Right renal pelvis (tissue), 4 donors: Measurements from ENCODE around the gene RUNDC3A. TPM values are rescaled to one million over a fixed set of nuclear protein-coding genes. Genes with fewer than 3 reads are reported as not detected.
"Not testable (repeated sequence)": the region's sequence is repeated elsewhere in the genome, so short reads cannot be mapped to it uniquely, and the experiment has no call there.

Experiments
- DNase-seq, 4 donors: peaks; one replicate each; pipeline ENCODE4 v3.0.0-alpha.2; 2013; ENCODE audit warnings: low read depth in 4 of 4, low spot score in 3 of 4, missing footprints in 1 of 4
- polyA plus RNA-seq, 4 donors: library from polyadenylated mRNA; unstranded; fragments of 120-200 nt; gene quantifications; one replicate each; pipeline ENCODE4 v1.2.1, GENCODE V29; 2013; ENCODE audit not compliant: insufficient read length in 4 of 4

RUNDC3A gene
- polyA plus RNA-seq, 4 donors, result 1.9 to 3.1 (median 2.3) TPM

DNA sequence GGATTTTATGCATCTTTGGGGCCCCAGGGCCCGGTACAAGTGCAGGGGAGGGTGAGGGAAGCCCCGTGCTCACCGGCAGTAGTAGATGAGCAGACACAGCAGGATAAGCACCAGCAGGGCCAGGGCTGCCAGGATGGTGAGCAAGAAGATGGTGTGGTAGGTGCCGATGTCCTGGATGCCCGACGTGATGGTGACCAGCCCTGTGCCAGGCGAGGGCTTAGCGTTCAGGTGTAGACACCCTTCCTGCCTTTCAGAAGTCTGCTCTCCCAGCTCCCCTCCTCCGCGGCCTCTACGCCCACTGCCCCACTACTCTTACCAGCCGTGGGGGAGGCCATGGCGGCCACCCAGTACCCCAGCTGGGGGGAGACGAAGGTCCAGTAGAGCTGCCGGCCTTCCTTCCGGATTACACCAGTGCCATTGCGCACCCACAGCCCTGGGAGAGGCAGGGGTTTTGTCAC lies 47.3 kb downstream of the RUNDC3A start:
- no peak for DNase-seq

DNA sequence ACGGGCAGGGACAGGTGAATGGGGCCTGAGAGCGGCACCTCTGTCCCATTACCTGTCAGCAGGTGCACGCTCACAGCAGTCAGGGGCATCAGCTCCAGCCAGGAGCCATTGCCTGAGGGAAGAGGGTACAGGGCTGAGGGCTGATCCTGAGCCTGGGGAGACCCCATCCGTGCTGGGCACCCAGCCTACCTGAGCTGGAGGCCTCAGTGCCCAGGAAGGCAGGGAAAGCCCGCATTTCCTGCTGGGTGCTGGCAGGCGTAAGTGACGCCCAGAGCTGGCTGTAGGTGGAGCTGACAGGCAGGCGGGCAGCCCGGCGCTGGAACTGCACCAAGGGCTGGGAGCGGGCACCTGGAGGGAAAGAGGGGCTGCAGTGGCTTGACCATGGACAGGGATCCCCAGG lies 47.8 kb downstream of the RUNDC3A start:
- DNase-seq, result no peak

DNA sequence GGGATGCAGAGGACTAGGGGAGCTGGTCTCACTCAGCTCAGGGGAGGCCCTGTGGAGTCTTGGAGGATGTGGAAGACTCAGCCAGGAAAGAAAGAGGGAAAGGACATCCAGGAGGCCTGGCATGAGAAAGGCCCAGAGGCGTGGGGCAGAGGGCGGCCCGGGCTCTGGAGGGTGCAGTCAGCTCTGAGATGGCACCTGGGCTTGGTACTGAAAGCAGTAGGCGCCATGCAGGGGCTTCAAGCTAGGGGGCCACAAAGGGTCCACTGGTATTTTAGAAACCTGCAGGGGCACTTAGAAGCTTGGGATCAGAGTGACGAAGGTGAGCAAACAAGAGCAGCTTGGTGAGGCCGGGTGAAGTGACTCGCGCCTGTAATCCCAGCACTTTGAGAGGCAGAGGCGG lies 49.7 kb downstream of the RUNDC3A start:
- no peak for DNase-seq

- no peak for DNase-seq
These were observed 50.6 kb downstream of the RUNDC3A start for GRCh38 chr17:44359006-44359405.

- no peak for DNase-seq
These were observed 51.2 kb downstream of the RUNDC3A start for GRCh38 chr17:44359458-44360143.

GRCh38 chr17:44360144-44360533 lies 51.7 kb downstream of the RUNDC3A start:
- no peak for DNase-seq

- peak in 1 of 4 donors; percentile 81 for DNase-seq
These were observed 52.4 kb downstream of the RUNDC3A start for GRCh38 chr17:44360826-44361225.

- DNase-seq, result no peak
These were observed 53.2 kb downstream of the RUNDC3A start for GRCh38 chr17:44361292-44362260.

- DNase-seq, result no peak
These were observed 54.1 kb downstream of the RUNDC3A start for GRCh38 chr17:44362459-44362948.

GRCh38 chr17:44362949-44363612 lies 54.7 kb downstream of the RUNDC3A start:
- no peak for DNase-seq

- DNase-seq, result no peak
These were observed 55.3 kb downstream of the RUNDC3A start, which contains the start of gene FAM171A2 for GRCh38 chr17:44363613-44364159. FAM171A2 (minus strand) TSS chr17:44363853; CDS start chr17:44363714, 139 bp downstream.

DNA sequence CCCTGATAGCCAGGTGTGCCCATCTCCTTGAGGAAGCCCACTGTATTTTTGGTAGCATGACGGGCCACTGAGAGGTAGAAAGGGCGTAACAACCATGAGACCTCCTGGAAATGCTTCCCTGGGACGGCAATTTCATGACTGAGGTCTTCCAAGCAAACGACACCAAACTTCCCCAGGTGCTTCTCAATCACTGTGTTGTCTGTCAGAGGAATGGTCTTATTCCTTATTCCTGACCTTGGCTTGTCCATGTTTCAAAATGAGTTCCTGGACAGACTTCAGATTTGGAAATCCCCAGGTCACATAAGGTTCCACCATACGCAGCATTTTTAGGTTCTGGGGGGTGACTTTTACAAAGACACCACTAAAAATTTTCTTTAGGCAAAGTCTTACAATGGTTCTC lies 56.6 kb downstream of the RUNDC3A start:
- not testable (repeated sequence) for DNase-seq

GRCh38 chr17:44367231-44367979 lies 59.0 kb downstream of the RUNDC3A start:
- DNase-seq, result no peak

Other genes with a start within 250 kb of the RUNDC3A start
- gene LSM12, start 241.9 kb upstream of the RUNDC3A start, polyA plus RNA-seq, result 10 to 100 TPM; 38.5 to 48.4 (median 45.7) TPM
- gene G6PC3, start 237.9 kb upstream of the RUNDC3A start, polyA plus RNA-seq, result 10 to 100 TPM; 71.1 to 97.7 (median 87.5) TPM
- gene HDAC5, start 185.0 kb upstream of the RUNDC3A start, polyA plus RNA-seq, result 10 to 100 TPM; 44.5 to 56.7 (median 48.1) TPM
- 1 to 10 TPM; 3.4 to 4.7 (median 3.6) TPM for gene HROB, start 166.7 kb upstream of the RUNDC3A start, polyA plus RNA-seq
- 1 to 10 TPM; 1.8 to 2.3 (median 2.1) TPM for gene ASB16, start 137.9 kb upstream of the RUNDC3A start, polyA plus RNA-seq
- 10 to 100 TPM; 43.6 to 54.2 (median 46.4) TPM for gene TMUB2, start 121.6 kb upstream of the RUNDC3A start, polyA plus RNA-seq
- gene ATXN7L3, start 108.7 kb upstream of the RUNDC3A start, polyA plus RNA-seq, result 10 to 100 TPM; 60.1 to 72.7 (median 68.8) TPM
- 100 to 1,000 TPM; 126 to 130 (median 128) TPM for gene UBTF, start 88.9 kb upstream of the RUNDC3A start, polyA plus RNA-seq
- 10 to 100 TPM in 2 of 4 donors, 1 to 10 TPM in 2; 6.8 to 11.4 (median 10.3) TPM for gene SLC4A1, start 40.5 kb upstream of the RUNDC3A start, polyA plus RNA-seq
- 100 to 1,000 TPM in 1 of 4 donors, 10 to 100 TPM in 3; 94.9 to 124 (median 97.8) TPM for gene SLC25A39, start 16.2 kb downstream of the RUNDC3A start, polyA plus RNA-seq
- gene GRN, start 36.7 kb downstream of the RUNDC3A start, polyA plus RNA-seq, result 100 to 1,000 TPM; 229 to 332 (median 237) TPM
- 10 to 100 TPM; 35.1 to 53.2 (median 36.1) TPM for gene FAM171A2, start 55.3 kb downstream of the RUNDC3A start, polyA plus RNA-seq
- gene ITGA2B, start 81.0 kb downstream of the RUNDC3A start, polyA plus RNA-seq, result 1 to 10 TPM; 4.0 to 8.9 (median 5.3) TPM
- 10 to 100 TPM; 42.4 to 49.5 (median 44.4) TPM for gene GPATCH8, start 194.8 kb downstream of the RUNDC3A start, polyA plus RNA-seq
- gene FZD2, start 248.9 kb downstream of the RUNDC3A start, polyA plus RNA-seq, result 10 to 100 TPM; 27.7 to 42.2 (median 32.1) TPM